CD4-positive, alpha-beta memory T cell (primary cell): ENCODE results near the gene MAPK4. TPM values are rescaled to one million over a fixed set of nuclear protein-coding genes. Genes with fewer than 3 reads are reported as not detected.

Experiments used
- CTCF ChIA-PET: fragments of 350-600 bp; sonication (Branson Sonifier 250); formaldehyde crosslinking; loops from one replicate; lab custom pipeline; 2021; ENCODE audit warnings: inconsistent platforms; ENCODE audit not compliant: partially characterized antibody; lab: Charles Lee
- POLR2A ChIA-PET: fragments of 350-600 bp; sonication (Branson Sonifier 250); formaldehyde crosslinking; loops from one replicate; lab custom pipeline; 2021; ENCODE audit not compliant: partially characterized antibody; lab: Charles Lee
- DNase-seq, 5 donors: peaks; one replicate each; pipeline versions ENCODE4 v3.0.0 to v3.0.0-alpha.2; 2020 to 2022; ENCODE audit warnings: mixed read lengths in 1 of 5
- H3K27ac ChIP-seq: one replicate; pipeline ENCODE4 v1.7.0; 2013; ENCODE audit warnings: low read depth, low read length
- H3K27me3 ChIP-seq: 2 replicates; pipeline ENCODE4 v1.7.0; 2013; ENCODE audit warnings: mild to moderate bottlenecking, low read length, moderate library complexity; ENCODE audit not compliant: insufficient read depth
- H3K36me3 ChIP-seq: 2 replicates; pipeline ENCODE4 v1.7.0; 2013; ENCODE audit warnings: mild to moderate bottlenecking, low read length, moderate library complexity; ENCODE audit not compliant: insufficient read depth
- H3K4me1 ChIP-seq: 2 replicates; pipeline ENCODE4 v1.7.0; 2013; ENCODE audit warnings: mild to moderate bottlenecking, low read length, moderate library complexity; ENCODE audit not compliant: insufficient read depth
- H3K4me3 ChIP-seq, 2 donors: one replicate each; pipeline ENCODE4 v1.7.0; 2013; ENCODE audit warnings: low read length in 2 of 2, mild to moderate bottlenecking in 1 of 2
- H3K9me3 ChIP-seq, 2 donors: one replicate each; pipeline ENCODE4 v1.7.0; 2013; ENCODE audit warnings: low read length in 2 of 2, control low read depth in 1 of 2; ENCODE audit not compliant: control insufficient read depth in 1 of 2
- H3K27ac Mint-ChIP-seq, 7 donors: one replicate each; pipeline ENCODE4 v1.8.0; 2020 to 2021; ENCODE audit warnings: mixed read lengths in 7 of 7, mild to moderate bottlenecking in 6 of 7, inconsistent platforms in 3 of 7, moderate library complexity in 3 of 7
- H3K27me3 Mint-ChIP-seq, 2 donors: one replicate each; pipeline ENCODE4 v1.8.0; 2020 to 2021; ENCODE audit warnings: mixed read lengths in 2 of 2
- H3K36me3 Mint-ChIP-seq, 2 donors: one replicate each; pipeline ENCODE4 v1.8.0; 2020 to 2021; ENCODE audit warnings: mixed read lengths in 2 of 2, inconsistent platforms in 1 of 2, mild to moderate bottlenecking in 1 of 2
- H3K4me1 Mint-ChIP-seq, 4 donors: one replicate each; pipeline ENCODE4 v1.8.0; 2020 to 2021; ENCODE audit warnings: mixed read lengths in 4 of 4, mild to moderate bottlenecking in 1 of 4
- H3K4me3 Mint-ChIP-seq, 8 donors: one replicate each; pipeline ENCODE4 v1.8.0; 2020 to 2021; ENCODE audit warnings: mixed read lengths in 8 of 8, mild to moderate bottlenecking in 7 of 8, moderate library complexity in 6 of 8, inconsistent platforms in 3 of 8
- H3K9me3 Mint-ChIP-seq, 8 donors: one replicate each; pipeline ENCODE4 v1.8.0; 2020 to 2021; ENCODE audit warnings: mixed read lengths in 8 of 8, mild to moderate bottlenecking in 5 of 8, inconsistent platforms in 3 of 8, moderate library complexity in 1 of 8
- intact Hi-C: fragments of 100-400 bp; cut with micrococcal nuclease; formaldehyde crosslinking; loops from one replicate; pipeline ENCODE4 v1.15.1; 2023
- polyA plus RNA-seq, 2 donors: library from polyadenylated mRNA; unstranded; fragments of 300-500 nt; fragmentation: Illumina TruSeq; gene quantifications; one replicate each; pipeline ENCODE4 v1.2.3, GENCODE V29; 2021
- total RNA-seq, 2 experiments: library from RNA; stranded (reverse); gene quantifications; one replicate each; pipeline ENCODE4 v1.2.3, GENCODE V29; 2021

MAPK4 gene
- total and polyA plus RNA-seq, 4 experiments from 2014 or later, result not detected

- H3K4me3 ChIP-seq, result no peak overlapping the region
- intact Hi-C loops, result no loop called here
- H3K36me3 ChIP-seq, result no peaks in the 10 kb centered on the region
- ChIA-PET POLR2A (no interaction called here), CTCF (no interaction called here)
- no peaks in the 10 kb centered on the region for H3K27me3 ChIP-seq
- Mint-ChIP-seq H3K27me3 (peaks cover 6 to 8% of the 10 kb centered on the region in 2 donors), H3K4me1 (no peaks in the 10 kb centered on the region), H3K9me3 (peaks cover 0 to 1% (median 0%) of the 10 kb centered on the region in 8 donors), H3K27ac (no peak overlapping the region), H3K4me3 (no peak overlapping the region), H3K36me3 (no peaks in the 10 kb centered on the region)
- no peaks in the 10 kb centered on the region for H3K4me1 ChIP-seq
- DNase-seq, result no peak
- H3K27ac ChIP-seq, result no peak overlapping the region
- no peaks in the 10 kb centered on the region for H3K9me3 ChIP-seq
Measured at GRCh38 chr18:50696436-50696835, 136.5 kb downstream of the MAPK4 start.

- Mint-ChIP-seq H3K27me3 (peaks cover 6 to 8% of the 10 kb centered on the region in 2 donors), H3K27ac (no peak overlapping the region), H3K4me3 (no peak overlapping the region), H3K36me3 (no peaks in the 10 kb centered on the region), H3K4me1 (no peaks in the 10 kb centered on the region), H3K9me3 (peaks cover 0 to 1% (median 0%) of the 10 kb centered on the region in 8 donors)
- H3K4me3 ChIP-seq, result no peak overlapping the region
- no peaks in the 10 kb centered on the region for H3K4me1 ChIP-seq
- H3K36me3 ChIP-seq, result no peaks in the 10 kb centered on the region
- H3K27ac ChIP-seq, result no peak overlapping the region
- ChIA-PET POLR2A (no interaction called here), CTCF (no interaction called here)
- DNase-seq, result no peak
- H3K27me3 ChIP-seq, result no peaks in the 10 kb centered on the region
- intact Hi-C loops, result no loop called here
- no peaks in the 10 kb centered on the region for H3K9me3 ChIP-seq
Measured at GRCh38 chr18:50696929-50697328, 137.0 kb downstream of the MAPK4 start.

GRCh38 chr18:50697509-50697908 is 137.6 kb downstream of the MAPK4 start:
- Mint-ChIP-seq H3K36me3 (no peaks in the 10 kb centered on the region), H3K4me1 (no peaks in the 10 kb centered on the region), H3K27me3 (peaks cover 6 to 8% of the 10 kb centered on the region in 2 donors), H3K9me3 (peaks cover 0 to 1% (median 0%) of the 10 kb centered on the region in 8 donors), H3K27ac (no peak overlapping the region), H3K4me3 (no peak overlapping the region)
- no peak for DNase-seq
- ChIA-PET CTCF (no interaction called here), POLR2A (no interaction called here)
- H3K4me1 ChIP-seq, result no peaks in the 10 kb centered on the region
- H3K27me3 ChIP-seq, result no peaks in the 10 kb centered on the region
- H3K27ac ChIP-seq, result no peak overlapping the region
- H3K36me3 ChIP-seq, result no peaks in the 10 kb centered on the region
- no peak overlapping the region for H3K4me3 ChIP-seq
- H3K9me3 ChIP-seq, result no peaks in the 10 kb centered on the region
- intact Hi-C loops, result no loop called here

GRCh38 chr18:50700245-50701165 is 140.6 kb downstream of the MAPK4 start:
- Histone ChIP-seq H3K9me3 (no peaks in the 10 kb centered on the region), H3K36me3 (no peaks in the 10 kb centered on the region), H3K4me3 (no peak overlapping the region), H3K27ac (no peak overlapping the region), H3K27me3 (no peaks in the 10 kb centered on the region), H3K4me1 (no peaks in the 10 kb centered on the region)
- POLR2A ChIA-PET, result no interaction called here
- intact Hi-C loops, result no loop called here
- H3K9me3 Mint-ChIP-seq, result peaks cover 0 to 1% (median 0%) of the 10 kb centered on the region in 8 donors
- no peaks in the 10 kb centered on the region for H3K36me3 Mint-ChIP-seq
- H3K27me3 Mint-ChIP-seq, result peaks cover 5 to 7% of the 10 kb centered on the region in 2 donors
- H3K27ac Mint-ChIP-seq, result no peak overlapping the region
- no peak for DNase-seq
- CTCF ChIA-PET, result no interaction called here
- no peak overlapping the region for H3K4me3 Mint-ChIP-seq
- H3K4me1 Mint-ChIP-seq, result no peaks in the 10 kb centered on the region

- no peaks in the 10 kb centered on the region for H3K36me3 ChIP-seq
- no peaks in the 10 kb centered on the region for H3K36me3 Mint-ChIP-seq
- no peak overlapping the region for H3K27ac ChIP-seq
- no peaks in the 10 kb centered on the region for H3K27me3 ChIP-seq
- no peak overlapping the region for H3K4me3 ChIP-seq
- H3K4me3 Mint-ChIP-seq, result no peak overlapping the region
- no peak for DNase-seq
- H3K4me1 Mint-ChIP-seq, result no peaks in the 10 kb centered on the region
- peaks cover 0 to 1% (median 0%) of the 10 kb centered on the region in 8 donors for H3K9me3 Mint-ChIP-seq
- H3K9me3 ChIP-seq, result no peaks in the 10 kb centered on the region
- intact Hi-C loops, result no loop called here
- ChIA-PET POLR2A (no interaction called here), CTCF (no interaction called here)
- H3K27ac Mint-ChIP-seq, result no peak overlapping the region
- H3K4me1 ChIP-seq, result no peaks in the 10 kb centered on the region
- peaks cover 0 to 7% of the 10 kb centered on the region in 2 donors for H3K27me3 Mint-ChIP-seq
Measured at GRCh38 chr18:50704357-50704940, 144.6 kb downstream of the MAPK4 start.

GRCh38 chr18:50706199-50706598 is 146.3 kb downstream of the MAPK4 start:
- ChIA-PET CTCF (no interaction called here), POLR2A (no interaction called here)
- H3K4me3 Mint-ChIP-seq, result no peak overlapping the region
- no peak overlapping the region for H3K27ac Mint-ChIP-seq
- no peaks in the 10 kb centered on the region for H3K4me1 ChIP-seq
- no peaks in the 10 kb centered on the region for H3K36me3 Mint-ChIP-seq
- H3K27ac ChIP-seq, result no peak overlapping the region
- H3K27me3 ChIP-seq, result no peaks in the 10 kb centered on the region
- intact Hi-C loops, result no loop called here
- no peak for DNase-seq
- H3K27me3 Mint-ChIP-seq, result peaks cover 0 to 2% of the 10 kb centered on the region in 2 donors
- H3K9me3 ChIP-seq, result no peaks in the 10 kb centered on the region
- H3K4me3 ChIP-seq, result no peak overlapping the region
- no peaks in the 10 kb centered on the region for H3K9me3 Mint-ChIP-seq
- no peaks in the 10 kb centered on the region for H3K4me1 Mint-ChIP-seq
- H3K36me3 ChIP-seq, result no peaks in the 10 kb centered on the region

- H3K27me3 Mint-ChIP-seq, result peaks cover 0 to 2% of the 10 kb centered on the region in 2 donors
- Histone ChIP-seq H3K27me3 (no peaks in the 10 kb centered on the region), H3K4me1 (no peaks in the 10 kb centered on the region), H3K4me3 (no peak overlapping the region), H3K36me3 (no peaks in the 10 kb centered on the region), H3K27ac (no peak overlapping the region), H3K9me3 (no peaks in the 10 kb centered on the region)
- ChIA-PET CTCF (no interaction called here), POLR2A (no interaction called here)
- no peak overlapping the region for H3K27ac Mint-ChIP-seq
- no peak overlapping the region for H3K4me3 Mint-ChIP-seq
- no peaks in the 10 kb centered on the region for H3K4me1 Mint-ChIP-seq
- no peak for DNase-seq
- H3K36me3 Mint-ChIP-seq, result no peaks in the 10 kb centered on the region
- H3K9me3 Mint-ChIP-seq, result no peaks in the 10 kb centered on the region
- intact Hi-C loops, result no loop called here
Measured at GRCh38 chr18:50706651-50707050, 146.8 kb downstream of the MAPK4 start.
